Jurkat, Clone E6-1 (cell line): ENCODE measurements around the gene SLC25A47.
A peak's percentile ranks its signal among the peaks of the same experiment; 100 is the strongest.

Experiments
- DNase-seq: peaks from one replicate; pipeline ENCODE4 v3.0.0-alpha.2; 2011; ENCODE audit warnings: low read depth, low spot score
- H3K4me3 ChIP-seq: 2 replicates; pipeline ENCODE4 v1.5.1; 2011; ENCODE audit warnings: mild to moderate bottlenecking, low read length, control low read depth, moderate library complexity

Gene SLC25A47

GRCh38 chr14:100364403-100364802, 41.3 kb downstream of the SLC25A47 start:
- no peak for DNase-seq
- H3K4me3 ChIP-seq: no peak overlapping the region

DNA sequence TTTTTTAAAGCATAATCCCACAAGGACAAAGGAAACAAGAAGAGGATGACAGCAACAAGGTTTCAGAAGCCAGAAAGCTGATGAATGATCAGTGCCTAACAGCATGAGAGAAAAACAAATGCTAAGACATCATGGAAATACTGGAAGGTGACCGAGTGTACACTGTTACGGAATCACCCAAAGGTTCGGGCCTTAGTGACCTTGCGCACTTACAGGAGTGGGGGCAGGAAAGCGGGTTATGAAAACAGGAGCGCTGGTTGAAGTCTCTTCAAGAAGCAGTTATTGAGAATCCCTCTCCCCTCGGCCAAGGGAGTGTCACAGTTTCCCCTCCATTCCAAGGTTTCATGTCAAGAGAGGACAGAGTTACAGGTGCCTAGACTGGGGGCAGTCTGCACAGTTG, 42.6 kb downstream of the SLC25A47 start:
- no peak for DNase-seq
- no peak overlapping the region for H3K4me3 ChIP-seq

DNA sequence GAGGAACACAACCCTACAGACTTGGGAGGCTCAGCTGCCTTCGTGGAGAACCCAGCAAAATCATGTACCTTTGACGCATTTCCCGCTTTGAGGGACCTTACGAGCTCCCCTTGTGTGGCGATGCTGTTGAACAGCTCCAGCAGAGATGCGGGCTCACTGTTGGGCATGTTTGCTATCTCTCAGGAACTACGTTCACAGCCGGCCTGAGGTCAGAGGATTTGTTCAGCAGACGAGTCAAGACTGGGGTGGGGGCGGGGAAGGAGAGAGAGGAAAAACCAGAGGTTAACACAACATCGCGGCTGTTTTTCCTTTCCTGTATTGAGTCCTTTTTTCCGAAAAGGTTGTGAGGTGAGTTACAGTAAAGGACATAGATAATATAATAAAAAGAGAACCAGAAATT, 45.9 kb downstream of the SLC25A47 start:
- DNase-seq: no peak
- H3K4me3 ChIP-seq: no peak overlapping the region

- no peak for DNase-seq
Observed at GRCh38 chr14:100370003-100370402, 46.9 kb downstream of the SLC25A47 start.

DNA sequence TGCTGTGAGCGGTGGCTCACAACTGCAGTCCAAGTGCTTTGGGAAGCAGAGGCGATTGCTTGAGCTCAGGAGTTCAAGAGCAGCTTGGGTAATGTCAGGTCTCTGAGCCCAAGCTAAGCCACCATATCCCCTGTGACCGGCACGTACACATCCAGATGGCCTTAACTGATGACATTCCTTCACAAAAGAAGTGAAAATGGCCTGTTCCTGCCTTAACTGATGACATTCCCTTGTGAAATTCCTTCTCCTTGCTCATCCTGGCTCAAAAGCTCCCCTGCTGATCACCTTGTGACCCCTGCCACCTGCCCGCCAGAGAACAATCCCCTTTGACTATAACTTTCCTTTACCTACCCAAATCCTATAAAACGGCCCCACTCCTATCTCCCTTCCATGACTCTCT, 48.6 kb downstream of the SLC25A47 start:
- no peak overlapping the region for H3K4me3 ChIP-seq
- DNase-seq: no peak

More at GRCh38 chr14:100370003-100370402, 46.9 kb downstream of the SLC25A47 start:
- H3K4me3 ChIP-seq: no peak overlapping the region

DNA sequence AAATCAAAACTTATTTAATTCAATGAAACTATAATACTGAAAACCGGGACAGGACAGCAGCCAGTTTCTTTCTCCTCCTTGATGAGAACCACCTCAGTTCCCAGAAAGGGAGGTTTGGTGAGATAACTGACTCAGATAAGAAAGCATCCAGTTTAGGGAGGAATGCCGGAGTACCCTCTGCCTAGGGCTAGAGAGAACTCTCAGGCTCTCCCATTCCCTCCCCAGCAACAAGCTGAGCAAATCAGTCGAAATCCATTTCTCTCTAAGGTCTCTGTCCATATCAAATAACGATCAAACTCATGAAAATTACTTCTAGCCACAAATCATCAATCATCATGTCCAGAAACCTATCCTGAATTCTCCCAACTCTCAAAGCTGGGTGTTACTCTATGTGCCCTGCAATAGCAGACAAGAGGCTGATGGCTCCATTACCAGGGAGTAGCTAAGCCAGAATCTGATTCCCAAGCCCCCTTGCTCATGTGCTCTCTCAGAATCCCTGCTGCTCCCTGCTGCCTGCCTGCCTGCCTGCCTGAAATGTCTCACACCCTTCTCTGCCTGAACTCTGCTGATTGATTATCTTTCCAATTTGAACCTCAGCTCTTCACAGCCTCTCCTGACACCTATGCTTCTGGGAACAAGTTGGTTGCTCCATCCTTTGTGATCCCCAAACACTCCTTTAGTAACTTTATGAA, 49.4 kb downstream of the SLC25A47 start:
- H3K4me3 ChIP-seq: no peak overlapping the region
- no peak for DNase-seq

- DNase-seq: no peak
- no peak overlapping the region for H3K4me3 ChIP-seq
Observed at GRCh38 chr14:100374270-100374669, 51.1 kb downstream of the SLC25A47 start.

GRCh38 chr14:100374876-100375265, 51.7 kb downstream of the SLC25A47 start:
- H3K4me3 ChIP-seq: peak overlapping the region; percentile 75; the same call in 1 of the 2 replicates
- no peak for DNase-seq

GRCh38 chr14:100375266-100375962, 52.3 kb downstream of the SLC25A47 start:
- H3K4me3 ChIP-seq: peak overlapping the region; percentile 75
- DNase-seq: no peak

GRCh38 chr14:100375963-100376735, 53.0 kb downstream of the SLC25A47 start, which contains the start of gene WDR25:
WDR25 (plus strand) TSS chr14:100376485.
- H3K4me3 ChIP-seq: peak within 1 kb of the TSS; percentile 75
- DNase-seq: peak; percentile 83

GRCh38 chr14:100376751-100377171, 53.6 kb downstream of the SLC25A47 start:
- peak overlapping the region; percentile 75 for H3K4me3 ChIP-seq
- DNase-seq: no peak
